ENCODE data around the gene PACRG. TPM values are rescaled to one million over a fixed set of nuclear protein-coding genes. Genes with fewer than 3 reads are reported as not detected.

The PACRG gene
- polyA plus RNA-seq, 10 donors = 1.6 to 2.6 (median 2.4) TPM

GRCh38 chr6:163333038-163333437, 605.3 kb downstream of the PACRG start:
- DNase-seq = no peak

- peak in 1 of 3 donors; percentile 43 for DNase-seq
These were observed 606.2 kb downstream of the PACRG start for GRCh38 chr6:163333701-163334663.

- peak in 1 of 3 donors; percentile 16 for DNase-seq
These were observed 607.3 kb downstream of the PACRG start for GRCh38 chr6:163335056-163335455.

DNA sequence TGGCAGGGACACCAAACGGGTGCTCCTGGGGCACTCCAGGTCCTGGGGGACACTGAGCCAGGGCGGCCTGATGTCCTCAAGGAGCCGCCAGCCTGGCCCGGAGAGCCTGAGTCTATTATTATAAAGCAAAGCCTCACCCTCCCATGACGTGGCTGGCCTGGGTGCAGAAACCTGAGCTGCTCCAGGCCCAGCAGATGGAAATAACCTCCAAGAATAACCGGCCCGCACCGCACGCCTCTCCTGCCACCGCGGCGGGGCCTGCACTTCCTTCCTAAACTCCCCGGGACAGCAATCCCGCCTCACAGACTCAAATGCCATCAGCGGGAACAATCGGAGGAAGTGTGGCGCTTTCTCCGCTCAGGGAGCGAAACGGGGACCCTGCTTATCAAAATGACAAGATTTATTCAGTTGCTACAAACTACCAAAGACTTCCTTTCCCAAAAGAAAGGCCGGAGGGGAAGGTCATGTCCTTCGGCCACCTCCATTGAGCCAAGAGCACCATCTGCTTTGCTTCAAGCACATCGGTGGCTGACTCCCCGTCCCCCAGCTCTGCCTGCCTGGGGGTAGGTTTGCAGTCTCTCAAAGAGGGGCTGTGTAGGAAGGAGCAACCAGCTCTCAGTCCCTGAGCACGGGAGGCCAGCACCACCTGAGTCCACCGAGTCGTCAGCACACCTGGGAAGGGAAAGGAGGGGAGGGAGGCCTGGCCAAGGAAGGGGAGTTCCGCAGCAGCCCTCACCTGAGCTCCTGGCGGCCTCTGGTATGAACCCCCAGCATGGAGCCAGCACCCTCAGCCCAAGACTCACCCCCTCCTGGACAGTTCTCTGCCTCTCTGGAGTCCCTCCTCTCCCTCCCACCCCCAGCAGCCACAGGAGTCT, 608.1 kb downstream of the PACRG start:
- DNase-seq = peak; percentile 65 to 80 (median 73)

GRCh38 chr6:163336961-163337360, 609.2 kb downstream of the PACRG start:
- DNase-seq = no peak

- DNase-seq = no peak
These were observed 610.2 kb downstream of the PACRG start for GRCh38 chr6:163337958-163338357.

DNA sequence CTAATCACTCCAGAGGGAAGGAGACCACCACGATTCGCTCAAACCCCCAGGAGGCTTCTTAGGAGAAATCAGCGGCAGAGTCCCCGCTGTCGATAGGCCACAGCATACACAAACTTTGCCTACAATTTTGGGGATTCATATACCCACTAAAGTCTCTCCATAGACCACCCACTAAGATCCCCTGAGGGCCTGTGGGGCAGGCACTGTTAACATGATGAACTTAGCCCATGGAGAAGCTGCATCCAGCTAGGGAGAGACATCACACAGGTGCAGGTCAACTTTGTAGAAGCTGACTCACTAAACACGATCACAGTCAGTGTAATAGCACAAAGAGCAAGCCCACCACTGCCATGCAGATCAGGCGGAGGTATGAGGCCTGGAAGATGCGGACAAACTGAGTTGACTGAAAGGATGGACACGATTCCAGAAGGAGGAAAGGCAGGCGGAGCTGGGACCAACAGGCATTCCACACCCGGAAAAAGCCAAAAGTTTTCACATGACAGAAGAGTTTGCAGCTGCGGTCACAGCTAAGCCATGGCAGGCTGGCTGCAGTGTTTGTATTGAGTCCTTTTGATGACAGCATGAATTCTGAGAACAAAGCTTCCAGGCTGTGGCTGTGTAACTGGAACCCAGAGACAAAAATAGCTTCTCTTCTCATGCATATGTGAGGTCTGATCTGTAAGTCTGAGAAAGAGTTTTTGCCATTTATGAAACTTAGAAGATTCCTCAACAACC, 611.1 kb downstream of the PACRG start:
- DNase-seq = peak; percentile 82 to 91 (median 89)

- DNase-seq = no peak
These were observed 611.7 kb downstream of the PACRG start for GRCh38 chr6:163339466-163339865.

- DNase-seq = no peak
These were observed 612.6 kb downstream of the PACRG start for GRCh38 chr6:163340201-163340887.

GRCh38 chr6:163341224-163342061, 613.7 kb downstream of the PACRG start:
- DNase-seq = peak in 1 of 3 donors; percentile 35

DNA sequence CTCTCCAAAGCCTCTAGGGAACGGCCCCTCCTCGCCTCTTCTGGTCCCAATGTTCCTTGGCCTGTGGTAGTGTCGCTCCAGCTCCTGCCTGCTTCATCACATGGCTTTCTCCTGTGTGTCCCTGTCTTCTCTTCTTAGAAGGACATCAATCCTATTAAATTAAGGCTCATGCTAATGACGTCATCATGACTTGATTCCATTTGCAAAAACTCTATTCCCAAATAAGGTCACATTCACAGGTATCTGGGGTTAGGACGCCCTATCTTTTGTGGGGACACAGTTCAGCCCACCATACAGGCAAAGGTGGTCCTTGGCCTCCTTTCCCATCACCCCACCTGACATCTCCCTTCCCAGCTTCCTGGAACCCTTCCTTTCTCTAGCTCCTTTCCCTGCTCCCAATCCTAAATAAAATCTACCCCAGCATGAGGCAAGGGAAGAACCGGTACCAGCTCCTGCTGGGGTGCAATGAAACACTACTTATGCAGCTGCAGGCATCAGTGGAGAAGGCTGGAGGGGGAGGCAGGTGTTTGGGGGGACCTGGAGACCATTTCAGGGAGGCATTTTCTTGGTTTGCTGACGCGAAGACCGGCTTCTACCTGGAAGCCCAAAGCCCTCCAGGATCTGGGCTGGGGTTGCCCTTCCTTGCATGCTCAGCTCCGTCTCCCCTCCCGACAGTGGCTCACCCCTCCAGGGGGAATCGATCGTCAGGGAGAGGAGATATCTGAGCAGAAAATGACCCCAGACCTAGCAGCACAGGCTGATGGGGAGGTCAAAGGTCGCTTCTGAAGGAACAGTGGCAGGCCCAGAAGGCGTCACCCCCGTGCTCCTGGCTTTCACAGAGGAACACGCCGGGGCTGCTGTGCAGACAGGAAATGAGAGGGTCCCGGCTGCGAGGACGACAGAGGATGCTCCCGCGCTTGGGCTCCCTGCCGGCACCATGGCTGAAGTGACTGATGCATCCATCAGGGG, 615.1 kb downstream of the PACRG start:
- no peak for DNase-seq

DNA sequence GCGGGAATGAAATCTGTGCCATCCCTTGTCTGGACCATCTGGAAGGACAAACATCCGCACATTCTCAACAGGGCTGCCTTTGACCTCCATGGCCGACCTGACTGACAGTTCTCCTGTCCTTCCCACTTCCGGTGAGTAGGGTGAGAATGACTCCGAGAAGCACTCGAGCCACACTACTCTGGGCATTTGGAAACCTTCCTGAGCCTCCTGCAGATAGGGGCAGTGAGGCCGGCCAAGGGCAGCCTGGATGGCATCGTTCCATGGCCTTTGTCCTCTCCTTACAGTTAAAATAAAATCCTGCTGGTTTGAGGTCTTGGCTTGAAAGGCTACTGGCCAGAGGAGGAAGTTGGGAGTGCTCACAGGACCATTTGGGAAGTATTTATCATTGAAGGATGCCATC, 615.8 kb downstream of the PACRG start:
- no peak for DNase-seq

DNA sequence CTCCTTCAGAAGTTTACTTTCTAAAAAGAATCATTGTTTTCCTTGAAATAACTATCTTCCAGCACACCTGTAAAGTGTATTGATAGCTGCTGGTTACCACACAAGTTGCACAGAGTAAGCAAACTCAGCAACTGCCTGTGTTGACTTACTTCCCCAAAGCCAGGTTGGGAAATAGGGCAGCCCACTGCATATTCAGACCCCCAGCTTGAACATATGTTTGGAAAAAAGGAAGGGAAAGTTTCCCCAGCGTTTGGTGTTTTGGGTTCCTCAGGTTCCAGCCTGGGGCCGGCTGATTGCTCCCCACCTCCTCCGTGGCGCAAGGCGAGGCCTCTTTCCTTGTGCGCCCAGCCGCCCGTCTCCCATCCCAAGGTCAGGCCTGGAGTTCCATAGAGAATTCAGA, 616.6 kb downstream of the PACRG start:
- no peak for DNase-seq

DNA sequence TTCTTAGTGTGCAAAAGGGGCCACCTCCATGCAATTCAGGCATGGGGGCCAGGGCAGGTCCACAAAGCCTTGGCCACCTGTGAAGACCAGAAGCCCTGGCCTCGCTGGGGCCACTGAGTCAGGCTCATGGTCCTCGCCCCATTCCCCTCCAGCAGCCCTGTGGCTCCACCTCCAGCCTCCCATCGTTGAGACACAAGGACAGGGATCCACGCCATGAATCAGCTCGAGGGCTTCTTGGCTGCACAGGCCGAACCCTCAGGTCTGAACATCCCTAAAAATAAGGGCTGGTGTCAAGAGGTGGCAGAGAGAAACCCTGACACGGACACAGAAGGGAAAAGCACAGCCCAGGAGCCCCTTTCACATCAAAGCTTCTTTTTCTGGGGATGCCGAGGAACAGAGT, 618.2 kb downstream of the PACRG start:
- DNase-seq = no peak

DNA sequence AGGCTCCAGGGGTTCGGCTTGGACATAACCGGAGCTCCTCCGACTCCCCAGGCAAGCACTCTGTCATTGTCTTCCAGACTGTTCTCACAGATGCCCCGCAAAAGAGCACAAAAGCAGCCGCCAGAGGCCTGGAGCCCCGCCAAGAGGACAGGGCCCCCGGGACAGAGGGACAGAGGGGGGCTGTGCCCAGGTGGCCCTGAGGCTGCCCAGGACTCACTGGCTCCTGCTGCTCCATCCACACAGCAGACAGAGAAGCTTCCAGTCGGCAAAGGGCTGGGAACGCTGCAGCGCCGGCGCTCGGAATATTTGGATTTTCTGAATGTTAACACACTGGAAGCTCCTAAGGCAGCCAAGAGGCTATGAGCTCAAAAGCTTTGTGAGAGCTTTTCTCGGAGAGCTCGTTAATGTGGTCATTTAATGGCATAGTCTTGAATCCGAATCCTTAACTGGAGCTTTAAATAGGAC, 618.8 kb downstream of the PACRG start:
- DNase-seq = peak in 1 of 3 donors; percentile 35

DNA sequence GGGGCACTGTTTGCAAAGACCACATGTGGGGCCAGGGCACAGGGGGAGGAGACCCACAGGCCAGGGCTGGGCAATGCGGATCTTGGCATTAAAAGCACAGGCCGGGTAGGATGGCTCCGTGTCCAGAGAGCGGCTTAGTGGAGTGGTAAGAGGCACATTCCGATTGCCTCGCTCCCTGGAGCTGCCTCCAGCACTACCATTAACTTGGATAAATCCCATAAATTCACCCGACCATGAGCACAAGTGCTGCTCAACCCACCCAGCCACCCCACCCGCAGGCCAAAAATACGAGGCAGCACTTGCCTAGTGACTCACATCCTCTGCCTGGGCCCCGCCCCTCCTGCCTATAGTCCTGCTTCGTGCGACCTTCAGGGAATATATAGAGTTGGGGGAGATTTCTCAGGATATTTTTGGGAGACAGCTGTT, 619.3 kb downstream of the PACRG start:
- peak in 2 of 3 donors; percentile 51 for DNase-seq

- no peak for DNase-seq
These were observed 621.3 kb downstream of the PACRG start for GRCh38 chr6:163348789-163349680.

DNA sequence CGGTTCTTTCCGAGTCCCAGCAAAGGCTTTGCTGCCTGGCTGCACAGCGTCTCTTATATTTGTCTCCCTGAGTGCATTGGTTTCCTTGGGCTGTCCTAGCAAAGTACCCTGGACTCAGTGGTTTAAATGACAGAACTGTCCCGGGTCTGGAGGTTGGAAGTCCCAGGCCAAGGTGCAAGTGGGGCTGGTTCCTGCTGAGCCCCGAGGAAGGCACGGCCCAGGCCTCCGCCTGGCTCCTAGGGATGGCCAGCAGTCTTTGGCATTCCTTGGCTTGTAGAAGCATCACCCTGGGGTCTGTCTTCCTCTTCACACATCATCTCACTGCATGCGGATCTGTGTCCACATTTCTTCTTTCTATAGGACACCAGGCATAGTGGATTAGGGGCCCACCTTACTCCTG, 621.9 kb downstream of the PACRG start:
- no peak for DNase-seq
